Esophagus squamous epithelium (tissue), 5 donors: Measurements from ENCODE around the gene TMEM135. TPM values are rescaled to one million over a fixed set of nuclear protein-coding genes. Genes with fewer than 3 reads are reported as not detected.

Source experiments
- DNase-seq: peaks from one replicate; lab custom pipeline; 2025; lab: John Stamatoyannopoulos, UW
- H3K27ac ChIP-seq, 4 donors: fragments of 200-600 bp; sonication (generic); one replicate each; pipeline ENCODE4 v1.5.1; 2016 to 2019; ENCODE audit warnings: mild to moderate bottlenecking in 1 of 4
- H3K27me3 ChIP-seq, 4 donors: fragments of 200-600 bp; sonication (generic); 1 replicate in 3 of 4; 2 replicates in 1 of 4; pipeline versions ENCODE4 v1.5.1 to v1.6.0; 2017 to 2021; ENCODE audit warnings: antibody characterized with exemption in 1 of 4
- H3K36me3 ChIP-seq, 3 donors: fragments of 200-600 bp; sonication (generic); one replicate each; pipeline ENCODE4 v1.5.1; 2016 to 2019
- H3K4me1 ChIP-seq, 3 donors: fragments of 200-600 bp; sonication (generic); one replicate each; pipeline ENCODE4 v1.5.1; 2017 to 2019
- H3K4me3 ChIP-seq, 4 donors: fragments of 200-600 bp; sonication (generic); 1 replicate in 3 of 4; 2 replicates in 1 of 4; pipeline ENCODE4 v1.5.1; 2016 to 2019; ENCODE audit warnings: mild to moderate bottlenecking in 2 of 4, moderate library complexity in 1 of 4
- H3K9me3 ChIP-seq, 3 donors: fragments of 200-600 bp; sonication (generic); one replicate each; pipeline ENCODE4 v1.5.1; 2016 to 2019
- CTCF ChIP-seq, 6 experiments: fragments of 450-650 bp in 4 of 6; fragments of 200-600 bp in 2 of 6; sonication (generic) in 2 of 6; IDR thresholded peaks; one replicate each; pipeline ENCODE4 v1.5.1; 2016 to 2019; ENCODE audit warnings: antibody characterized with exemption in 6 of 6, mild to moderate bottlenecking in 4 of 6, moderate library complexity in 4 of 6
- POLR2A ChIP-seq, 4 donors: fragments of 450-650 bp; IDR thresholded peaks; one replicate each; pipeline ENCODE4 v1.6.1; 2017; ENCODE audit warnings: antibody characterized with exemption in 4 of 4, mild to moderate bottlenecking in 4 of 4, moderate library complexity in 3 of 4
- WGBS, 2 donors: methylation state at CpG; one replicate each; pipeline ENCODE4 v1.1.5; 2018; 5-methylcytosine and 5-hydroxymethylcytosine counted together
- intact Hi-C: fragments of 100-400 bp; cut with DNase I; formaldehyde crosslinking; loops from one replicate; pipeline ENCODE4 v1.15.0; 2022
- total RNA-seq, 4 donors: library from RNA; depleted of rRNA; stranded (reverse); fragments of >200 nt; gene quantifications; one replicate each; pipeline ENCODE4 v1.1.0, GENCODE V29; 2016
- donor health status: DM: yes; HTN: yes; CAD: no.

Gene TMEM135
- total RNA-seq, 4 donors from 2014 or later: 4.5 to 12.0 (median 9.8) TPM

- Histone ChIP-seq H3K4me3 (no peak overlapping the region), H3K27ac (no peak overlapping the region), H3K9me3 (no peaks in the 10 kb centered on the region), H3K27me3 (no peaks in the 10 kb centered on the region), H3K36me3 (peaks cover 0 to 68% (median 0%) of the 10 kb centered on the region in 3 donors), H3K4me1 (no peaks in the 10 kb centered on the region)
- intact Hi-C loops: no loop called here
- 64 to 91% methylated on average over 3 of the region's 3 CpGs for WGBS, 2 donors
- no peak for DNase-seq
- no peak for TF ChIP-seq CTCF (IDR thresholded peaks at IDR 0.05)
- TF ChIP-seq POLR2A (IDR thresholded peaks at IDR 0.05): no peak
Measured at GRCh38 chr11:87076260-87076783, 38.6 kb downstream of the TMEM135 start.

GRCh38 chr11:87076874-87077429 lies 39.2 kb downstream of the TMEM135 start:
- WGBS, 2 donors: 80 to 81% methylated on average over 3 of the region's 3 CpGs
- intact Hi-C loops: no loop called here
- H3K27me3 ChIP-seq: no peaks in the 10 kb centered on the region

GRCh38 chr11:87081358-87081757 lies 43.6 kb downstream of the TMEM135 start:
- no peak for DNase-seq
- intact Hi-C loops: no loop called here

More at GRCh38 chr11:87076874-87077429, 39.2 kb downstream of the TMEM135 start:
- no peak overlapping the region for H3K27ac ChIP-seq
- DNase-seq: no peak
- H3K9me3 ChIP-seq: no peaks in the 10 kb centered on the region
- no peak for TF ChIP-seq POLR2A (IDR thresholded peaks at IDR 0.05)
- no peak for TF ChIP-seq CTCF (IDR thresholded peaks at IDR 0.05)
- H3K4me3 ChIP-seq: no peak overlapping the region
- no peaks in the 10 kb centered on the region for H3K4me1 ChIP-seq
- peaks cover 0 to 63% (median 0%) of the 10 kb centered on the region in 3 donors for H3K36me3 ChIP-seq

GRCh38 chr11:87082590-87082989 lies 44.9 kb downstream of the TMEM135 start:
- TF ChIP-seq POLR2A (IDR thresholded peaks at IDR 0.05) (no peak), CTCF (IDR thresholded peaks at IDR 0.05) (no peak)
- no peaks in the 10 kb centered on the region for H3K4me1 ChIP-seq
- H3K27me3 ChIP-seq: no peaks in the 10 kb centered on the region
- no peak overlapping the region for H3K27ac ChIP-seq
- intact Hi-C loops: no loop called here
- peaks cover 0 to 12% (median 0%) of the 10 kb centered on the region in 3 donors for H3K36me3 ChIP-seq
- no peak overlapping the region for H3K4me3 ChIP-seq
- 55 to 65% methylated on average over 3 of the region's 3 CpGs for WGBS, 2 donors
- DNase-seq: no peak
- no peaks in the 10 kb centered on the region for H3K9me3 ChIP-seq

More at GRCh38 chr11:87081358-87081757, 43.6 kb downstream of the TMEM135 start:
- H3K27me3 ChIP-seq: no peaks in the 10 kb centered on the region
- no peaks in the 10 kb centered on the region for H3K4me1 ChIP-seq
- peak overlapping the region in 1 of 4 donors; percentile 13 for H3K4me3 ChIP-seq
- no peaks in the 10 kb centered on the region for H3K9me3 ChIP-seq
- TF ChIP-seq POLR2A (IDR thresholded peaks at IDR 0.05) (no peak), CTCF (IDR thresholded peaks at IDR 0.05) (no peak)
- WGBS, 2 donors: 41 to 73% methylated on average over 3 of the region's 3 CpGs
- peaks cover 0 to 24% (median 0%) of the 10 kb centered on the region in 3 donors for H3K36me3 ChIP-seq
- H3K27ac ChIP-seq: no peak overlapping the region

- no peak overlapping the region for H3K27ac ChIP-seq
- no peaks in the 10 kb centered on the region for H3K4me1 ChIP-seq
- DNase-seq: no peak
- TF ChIP-seq POLR2A (IDR thresholded peaks at IDR 0.05) (no peak), CTCF (IDR thresholded peaks at IDR 0.05) (no peak)
- no peak overlapping the region for H3K4me3 ChIP-seq
- peaks cover 0 to 11% (median 0%) of the 10 kb centered on the region in 3 donors for H3K36me3 ChIP-seq
- WGBS, 2 donors: 90 to 92% methylated on average over 2 of the region's 2 CpGs
- intact Hi-C loops: no loop called here
- H3K27me3 ChIP-seq: no peaks in the 10 kb centered on the region
- H3K9me3 ChIP-seq: no peaks in the 10 kb centered on the region
Measured at GRCh38 chr11:87083029-87083428, 45.3 kb downstream of the TMEM135 start.
